HG02938 (cell line): ENCODE results near the gene TSPAN31.

Experiments used
- ATAC-seq: cut with Tn5 transposase; IDR thresholded peaks from one replicate; pipeline ENCODE4 v1.9.1; 2021; ENCODE audit warnings: mild to moderate bottlenecking, moderate library complexity; ENCODE audit not compliant: unreplicated experiment

TSPAN31 gene

GRCh38 chr12:57751788-57752667 is 7.2 kb downstream of the TSPAN31 start, which contains the start of gene CDK4:
Gene CDK4 (minus strand): TSS chr12:57752310. CDS start chr12:57751717, 593 bp downstream.
- peak; percentile 71 for ATAC-seq

DNA sequence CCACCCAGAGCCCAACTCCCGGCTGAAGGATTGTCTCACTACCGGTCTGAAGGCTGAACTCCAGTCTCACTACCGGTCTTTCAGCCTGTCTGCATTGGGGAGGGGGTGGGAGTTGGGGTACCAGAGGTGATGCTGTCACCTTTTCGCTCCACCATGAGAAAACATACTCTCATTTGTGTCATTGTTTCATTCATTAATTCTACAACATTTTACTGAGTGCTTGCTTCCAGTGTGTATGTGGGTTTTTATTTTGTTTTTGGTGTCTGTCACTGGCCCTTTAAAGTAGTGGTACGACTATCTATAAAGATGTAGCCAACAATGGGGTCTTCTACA is 7.8 kb downstream of the TSPAN31 start:
- peak; percentile 3 for ATAC-seq

DNA sequence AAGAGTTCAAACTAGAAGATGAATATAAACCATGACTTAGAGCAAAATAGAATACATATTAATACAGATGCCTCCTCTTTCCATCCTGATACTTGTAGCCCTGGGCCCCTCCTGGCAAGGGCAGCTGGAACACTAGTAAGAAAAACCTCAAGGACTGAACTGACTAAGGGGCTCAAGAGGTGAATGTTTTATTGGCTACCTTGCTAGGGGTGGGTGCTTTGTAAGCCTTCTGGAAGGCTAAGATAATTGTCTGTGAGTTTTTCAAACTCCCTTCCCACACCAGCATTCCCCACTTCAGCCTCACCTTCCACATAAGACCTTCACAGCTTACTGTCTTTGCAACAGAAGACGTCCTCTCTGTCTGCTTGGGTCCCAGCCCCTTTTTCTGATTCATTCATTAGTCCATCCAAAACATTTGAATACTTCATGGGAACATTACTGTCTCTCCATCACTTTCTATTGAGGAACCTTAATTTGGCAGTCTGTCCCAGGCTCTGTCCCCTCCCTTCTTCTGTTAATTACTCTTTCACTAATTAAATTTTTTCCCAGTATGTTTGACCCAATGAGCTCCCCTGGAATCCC is 9.0 kb downstream of the TSPAN31 start:
- ATAC-seq, result no peak

- no peak for ATAC-seq
Measured at GRCh38 chr12:57754411-57755193, 9.8 kb downstream of the TSPAN31 start, which contains the start of gene MARCHF9. Gene MARCHF9 (plus strand): TSS chr12:57755103. CDS start chr12:57755529, 426 bp downstream.

DNA sequence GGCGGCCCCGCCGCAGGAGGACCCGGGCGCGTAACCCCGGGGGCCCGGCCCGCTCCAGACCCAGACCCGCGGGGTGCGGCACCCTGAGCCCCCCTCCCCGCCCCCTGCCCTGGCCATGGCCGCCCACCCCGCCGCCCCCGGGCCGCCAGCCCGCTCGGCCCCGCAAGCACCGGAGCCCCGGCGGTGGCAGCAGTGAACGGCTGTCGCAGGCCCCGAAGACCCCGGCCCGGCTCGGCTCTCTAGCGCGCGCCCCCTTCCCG is 10.3 kb downstream of the TSPAN31 start:
- ATAC-seq, result no peak

GRCh38 chr12:57755454-57756372 is 10.9 kb downstream of the TSPAN31 start:
- ATAC-seq, result no peak

DNA sequence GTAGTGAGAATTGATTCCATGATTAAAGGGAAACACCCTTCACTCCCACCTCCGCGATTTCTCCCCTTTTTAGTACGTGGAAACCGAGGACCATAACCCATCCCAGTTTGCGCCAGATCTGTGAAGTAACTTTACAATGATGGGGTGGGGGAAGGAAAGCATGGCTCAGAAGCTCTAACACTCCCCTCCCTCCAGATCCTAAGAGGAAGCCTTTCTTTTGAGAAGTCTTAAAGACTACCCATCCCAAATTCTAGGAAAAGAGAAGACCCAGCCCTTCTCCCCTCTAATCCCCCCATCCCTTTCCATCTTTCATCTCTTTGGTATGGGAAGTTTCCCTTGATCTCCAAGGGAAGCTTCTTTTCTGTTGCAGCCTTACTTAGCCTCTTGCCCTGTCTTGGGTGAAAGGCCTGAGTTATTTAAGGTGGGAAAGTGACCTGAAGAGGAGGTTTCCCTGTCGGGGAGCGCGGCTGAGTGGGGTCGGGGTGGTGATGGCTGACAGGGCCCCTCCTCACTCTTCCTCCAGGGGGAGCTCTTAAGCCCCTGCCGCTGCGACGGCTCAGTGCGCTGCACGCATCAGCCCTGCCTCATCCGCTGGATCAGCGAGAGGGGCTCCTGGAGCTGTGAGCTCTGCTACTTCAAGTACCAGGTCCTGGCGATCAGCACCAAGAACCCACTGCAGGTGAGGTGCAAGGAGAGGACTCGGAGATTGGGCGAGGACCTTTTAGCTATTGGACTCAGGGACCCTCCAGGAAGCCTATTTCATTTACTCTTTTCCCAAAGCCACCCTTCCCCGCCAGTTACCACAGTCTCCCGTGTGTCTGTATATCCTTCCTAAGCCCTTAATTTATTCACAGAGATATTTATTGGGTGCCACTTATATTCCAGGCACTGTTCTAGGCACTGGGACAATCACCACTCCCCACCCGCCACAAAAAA is 11.8 kb downstream of the TSPAN31 start:
- ATAC-seq, result no peak

DNA sequence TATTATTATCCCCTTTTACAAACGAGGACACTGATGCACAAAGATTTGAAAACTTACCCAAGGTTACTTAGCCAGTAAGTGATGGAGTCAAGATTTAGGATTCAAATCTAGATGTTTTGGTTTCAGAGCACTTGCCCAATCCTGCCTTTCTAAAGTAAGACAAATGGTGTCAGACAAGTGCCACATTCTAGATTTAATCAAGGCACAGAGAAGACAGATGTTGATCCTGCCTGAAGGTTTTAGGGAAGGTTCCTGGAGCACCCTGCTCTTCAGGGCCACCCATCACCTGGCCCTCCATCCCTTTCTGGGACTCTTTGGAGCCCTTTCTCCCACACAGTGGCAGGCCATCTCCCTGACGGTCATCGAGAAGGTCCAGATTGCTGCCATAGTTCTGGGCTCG is 12.9 kb downstream of the TSPAN31 start:
- no peak for ATAC-seq

GRCh38 chr12:57758552-57759359 is 13.9 kb downstream of the TSPAN31 start:
- ATAC-seq, result no peak

DNA sequence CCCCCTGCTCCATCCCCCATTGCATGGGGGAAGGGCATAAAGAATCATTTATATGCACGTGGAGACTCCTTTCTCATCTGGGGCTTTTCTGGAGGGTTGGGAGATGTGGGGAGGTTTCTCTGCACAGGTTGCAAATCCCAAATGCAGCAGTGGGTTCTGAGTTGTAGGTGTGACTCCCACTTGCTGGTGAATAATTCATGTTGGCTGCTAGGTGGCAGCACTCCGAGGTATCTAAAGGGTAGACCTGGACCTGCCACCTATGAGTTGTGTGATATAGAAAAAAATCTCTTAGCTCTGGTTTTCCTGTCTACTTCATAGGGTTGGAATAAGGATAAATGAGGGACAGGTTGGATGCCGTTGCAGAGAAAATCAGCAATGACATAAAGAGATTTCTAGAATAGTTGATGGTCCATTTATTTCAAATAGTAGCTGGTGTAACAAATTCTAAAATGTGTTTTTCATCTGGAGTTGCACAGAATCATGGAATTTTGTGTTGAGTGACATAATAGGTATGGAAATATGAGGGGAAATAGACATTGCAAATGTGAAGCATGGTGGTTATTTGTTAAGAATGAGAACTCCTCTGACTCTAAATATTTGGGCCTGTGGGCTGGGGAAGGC is 14.6 kb downstream of the TSPAN31 start:
- no peak for ATAC-seq

- no peak for ATAC-seq
Measured at GRCh38 chr12:57760347-57760982, 15.6 kb downstream of the TSPAN31 start.

GRCh38 chr12:57761391-57761998 is 16.7 kb downstream of the TSPAN31 start:
- no peak for ATAC-seq

DNA sequence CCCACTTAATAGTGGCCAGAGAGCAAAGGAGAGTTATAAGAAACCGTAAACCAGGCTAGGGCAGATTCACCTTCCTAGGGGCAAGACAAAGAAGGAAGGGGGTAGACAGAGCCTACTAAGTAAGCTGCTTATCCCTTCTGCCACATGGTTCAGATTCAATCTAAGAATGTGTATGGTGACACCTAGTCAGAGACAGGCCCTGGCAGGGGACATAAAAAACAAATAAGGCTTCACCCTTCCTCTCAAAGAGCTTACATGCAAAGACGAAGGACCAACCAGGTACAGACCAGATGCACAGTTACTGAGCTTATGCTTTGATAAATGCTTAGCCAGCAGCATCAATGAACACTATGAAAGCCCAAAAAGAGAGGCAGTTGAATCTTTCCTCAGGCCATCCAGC is 17.6 kb downstream of the TSPAN31 start:
- no peak for ATAC-seq

DNA sequence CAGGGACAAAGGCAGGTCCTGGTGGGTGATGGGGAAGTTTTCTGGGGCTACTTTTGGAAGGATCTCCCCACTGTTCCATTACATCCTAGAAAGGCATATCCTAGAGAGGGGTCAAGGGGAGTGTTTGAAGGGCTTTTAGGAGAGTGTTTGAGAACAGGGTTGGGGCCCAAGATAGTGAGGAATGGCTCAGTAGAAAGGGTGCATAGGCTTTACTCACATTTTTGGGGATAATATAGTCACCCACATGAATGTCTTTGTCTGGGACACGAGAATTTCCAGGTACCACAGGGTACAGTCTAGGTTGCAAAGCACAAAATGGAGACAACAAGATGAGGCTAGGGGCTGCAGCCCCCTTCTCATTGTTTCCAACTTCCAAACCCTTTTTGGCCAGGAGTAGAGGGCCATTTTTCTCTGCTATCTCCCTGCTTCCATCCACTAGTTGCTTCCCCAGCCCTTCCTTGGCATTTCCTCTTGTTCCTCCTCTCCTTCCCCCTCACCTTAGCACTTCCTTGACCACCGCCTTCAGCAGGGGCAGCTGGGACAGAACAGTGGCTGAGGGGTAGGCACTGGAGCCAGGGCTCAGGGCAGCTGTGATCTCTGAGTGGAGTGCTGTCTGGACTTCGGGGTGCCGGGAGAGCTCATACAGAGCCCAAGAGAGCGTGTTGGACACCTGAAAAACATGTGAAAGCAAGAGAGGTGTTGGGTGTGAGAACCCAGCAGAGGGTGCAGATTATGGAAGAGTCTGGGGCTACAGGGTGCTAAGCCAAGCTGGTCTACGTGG is 19.2 kb downstream of the TSPAN31 start:
- no peak for ATAC-seq

- no peak for ATAC-seq
Measured at GRCh38 chr12:57764662-57765002, 19.8 kb downstream of the TSPAN31 start.

GRCh38 chr12:57765003-57765697 is 20.3 kb downstream of the TSPAN31 start:
- peak; percentile 51 for ATAC-seq
